GM23338 (cell line): Measurements from ENCODE around the gene LNPEP.

Experiments used
- CREB1 ChIP-seq: fragments of 250-450 bp; sonication (Bioruptor Pico); IDR thresholded peaks from 2 replicates; pipeline ENCODE4 v1.5.0; 2020; ENCODE audit warnings: low read depth, mild to moderate bottlenecking, moderate library complexity
- CTCF ChIP-seq, 2 experiments: fragments of 200-600 bp in 1 of 2; sonication (generic) in 1 of 2; conservative IDR thresholded peaks; 2 replicates each; pipeline versions ENCODE4 v1.5.1 to v1.6.1; 2016 to 2017; ENCODE audit warnings: antibody characterized with exemption in 2 of 2, low read depth in 2 of 2, mild to moderate bottlenecking in 2 of 2, moderate library complexity in 1 of 2
- EZH2 ChIP-seq: fragments of 200-600 bp; sonication (generic); IDR thresholded peaks from one replicate; pipeline ENCODE4 v1.8.0; 2017; ENCODE audit warnings: antibody characterized with exemption, mild to moderate bottlenecking, low read depth; ENCODE audit not compliant: unreplicated experiment
- EZH2phosphoT487 ChIP-seq: fragments of 200-600 bp; sonication (generic); IDR thresholded peaks from one replicate; pipeline ENCODE4 v1.8.1; 2018; ENCODE audit warnings: antibody characterized with exemption; ENCODE audit not compliant: unreplicated experiment
- JUNB ChIP-seq: IDR thresholded peaks from one replicate; pipeline ENCODE4 v1.6.1; 2016; ENCODE audit warnings: antibody characterized with exemption; ENCODE audit not compliant: unreplicated experiment
- POLR2AphosphoS5 ChIP-seq: IDR thresholded peaks from 2 replicates; pipeline ENCODE4 v1.6.1; 2016; ENCODE audit warnings: antibody characterized with exemption, low read depth
- REST ChIP-seq: IDR thresholded peaks from one replicate; pipeline ENCODE4 v1.6.1; 2018; ENCODE audit warnings: antibody characterized with exemption; ENCODE audit not compliant: unreplicated experiment
- STAT1 ChIP-seq: IDR thresholded peaks from one replicate; pipeline ENCODE4 v1.6.1; 2016; ENCODE audit warnings: antibody characterized with exemption; ENCODE audit not compliant: unreplicated experiment

GRCh38 chr5:96968614-96969013 is 32.7 kb downstream of the LNPEP start:
- TF ChIP-seq POLR2AphosphoS5 (no peak), CTCF (conservative IDR thresholded peaks at IDR 0.05; ENCODE audit: low read depth in 2 of 2) (no peak), EZH2 (no peak), REST (no peak), JUNB (no peak), STAT1 (no peak), EZH2phosphoT487 (no peak), CREB1 (CRISPR knock-in tag) (no peak)
